Measurements from ENCODE around the gene CACNG8.
A peak's percentile ranks its signal among the peaks of the same experiment; 100 is the strongest.

Gene CACNG8

GRCh38 chr19:53965091-53965490 is 2.4 kb downstream of the CACNG8 start:
- no peak for DNase-seq

- DNase-seq = no peak
Measured at GRCh38 chr19:53966931-53967330, 4.2 kb downstream of the CACNG8 start.

- DNase-seq = no peak
Measured at GRCh38 chr19:53969366-53969765, 6.6 kb downstream of the CACNG8 start.

GRCh38 chr19:53971673-53972072 is 8.9 kb downstream of the CACNG8 start:
- no peak for DNase-seq

GRCh38 chr19:53977429-53977990 is 14.8 kb downstream of the CACNG8 start:
- DNase-seq = peak; percentile 73 to 82

- DNase-seq = peak; percentile 66 to 67
Measured at GRCh38 chr19:53977991-53978731, 15.4 kb downstream of the CACNG8 start.

- DNase-seq = no peak
Measured at GRCh38 chr19:53978975-53979801, 16.5 kb downstream of the CACNG8 start.

- DNase-seq = no peak
Measured at GRCh38 chr19:53980539-53981375, 18.0 kb downstream of the CACNG8 start.

- DNase-seq = no peak
Measured at GRCh38 chr19:53981376-53981951, 18.7 kb downstream of the CACNG8 start.

GRCh38 chr19:53982001-53982451 is 19.3 kb downstream of the CACNG8 start:
- no peak for DNase-seq

- DNase-seq = no peak
Measured at GRCh38 chr19:53982611-53983010, 19.9 kb downstream of the CACNG8 start.

- DNase-seq = no peak
Measured at GRCh38 chr19:53983457-53984289, 20.9 kb downstream of the CACNG8 start.

- no peak for DNase-seq
Measured at GRCh38 chr19:53985863-53986262, 23.1 kb downstream of the CACNG8 start.

- no peak for DNase-seq
Measured at GRCh38 chr19:53988981-53989380, 26.2 kb downstream of the CACNG8 start.

GRCh38 chr19:53989600-53990533 is 27.1 kb downstream of the CACNG8 start:
- no peak for DNase-seq

- DNase-seq = no peak
Measured at GRCh38 chr19:53991224-53992113, 28.7 kb downstream of the CACNG8 start, which contains the start of gene CACNG6. Gene CACNG6, plus strand, starts transcription at chr19:53991637. Its CDS starts 1,241 bp downstream, at chr19:53992878.

- DNase-seq = no peak
Measured at GRCh38 chr19:53992211-53992610, 29.5 kb downstream of the CACNG8 start.

- DNase-seq = no peak
Measured at GRCh38 chr19:53992815-53993214, 30.1 kb downstream of the CACNG8 start.

GRCh38 chr19:53993448-53993847 is 30.7 kb downstream of the CACNG8 start:
- no peak for DNase-seq

Data from hippocampal formation (tissue), 2 donors.